Heart left ventricle (tissue), 16 donors: ENCODE data around the gene SENP5. TPM values are rescaled to one million over a fixed set of nuclear protein-coding genes. Genes with fewer than 3 reads are reported as not detected.

Experiments used
- ATAC-seq, 4 donors: fragments of 200-7000 bp; cut with Tn5 transposase; one replicate each; pipeline ENCODE4 v1.9.1; 2020 to 2022; ENCODE audit warnings: moderate library complexity in 4 of 4, mild to moderate bottlenecking in 3 of 4, moderate number of reproducible peaks in 1 of 4
- DNase-seq, 5 donors: peaks; one replicate each; pipeline ENCODE4 v3.0.0-alpha.2; 2020
- H3K27ac ChIP-seq, 12 donors: fragments of 200-600 bp; sonication (generic) in 4 of 12; one replicate each; pipeline versions ENCODE4 v1.5.0 to v1.8.0; 2016 to 2022; ENCODE audit warnings: mild to moderate bottlenecking in 2 of 12
- H3K27me3 ChIP-seq, 9 donors: fragments of 200-600 bp; sonication (generic) in 2 of 9; one replicate each; pipeline versions ENCODE4 v1.5.1 to v1.8.0; 2016 to 2022; ENCODE audit warnings: mild to moderate bottlenecking in 3 of 9
- H3K36me3 ChIP-seq, 9 donors: fragments of 200-600 bp; sonication (generic) in 2 of 9; one replicate each; pipeline versions ENCODE4 v1.5.0 to v1.8.0; 2018 to 2022; ENCODE audit warnings: mild to moderate bottlenecking in 2 of 9
- H3K4me1 ChIP-seq, 12 donors: fragments of 200-600 bp; sonication (generic) in 4 of 12; one replicate each; pipeline versions ENCODE4 v1.5.0 to v1.8.0; 2016 to 2022; ENCODE audit warnings: mild to moderate bottlenecking in 3 of 12
- H3K4me3 ChIP-seq, 12 donors: fragments of 200-600 bp; sonication (generic) in 4 of 12; one replicate each; pipeline versions ENCODE4 v1.5.0 to v1.8.0; 2017 to 2022; ENCODE audit warnings: mild to moderate bottlenecking in 9 of 12, moderate library complexity in 4 of 12
- H3K9me3 ChIP-seq, 12 donors: fragments of 200-600 bp; sonication (generic) in 4 of 12; one replicate each; pipeline versions ENCODE4 v1.5.0 to v1.8.0; 2016 to 2022; ENCODE audit warnings: mild to moderate bottlenecking in 1 of 12
- CTCF ChIP-seq, 12 donors: fragments of 200-600 bp; sonication (generic) in 4 of 12; IDR thresholded peaks; one replicate each; pipeline versions ENCODE4 v1.5.0 to v1.8.0; 2018 to 2022; ENCODE audit warnings: antibody characterized with exemption in 12 of 12, mild to moderate bottlenecking in 5 of 12
- POLR2A ChIP-seq, 2 donors: fragments of 450-650 bp; IDR thresholded peaks; one replicate each; pipeline ENCODE4 v1.6.1; 2017; ENCODE audit warnings: antibody characterized with exemption in 2 of 2, mild to moderate bottlenecking in 2 of 2, moderate library complexity in 2 of 2
- whole genome bisulfite sequencing, 4 donors: extraction: QIAGEN DNeasy Blood & Tissue Kit in 2 of 4; methylation state at CpG; one replicate each; pipeline versions ENCODE4 v1.1.5 to v1.1.7; 2013 to 2018; 5-methylcytosine and 5-hydroxymethylcytosine counted together
- intact Hi-C, 10 donors: fragments of 100-400 bp; cut with DNase I; formaldehyde crosslinking; loops; one replicate each; pipeline versions ENCODE4 v1.11.1 to v1.14.2; 2022
- polyA plus RNA-seq, 2 donors: library from polyadenylated mRNA; stranded (reverse); fragments of 200-250 nt; gene quantifications; one replicate each; pipeline ENCODE4 v1.2.3, GENCODE V29; 2013
- total RNA-seq, 9 donors: library from RNA; depleted of rRNA in 2 of 9; stranded (reverse); fragments of >200 nt in 2 of 9; fragmentation: NEBNext Ultra II Directional in 3 of 9; extraction: Animal tissue kit (Norgen Biotek cat#: 25700) in 3 of 9; gene quantifications; one replicate each; pipeline versions ENCODE4 v1.1.0 to v1.2.4, GENCODE V29; 2016 to 2023
- donor health status: ischemic (EF 13 %, LVEDD 7.1; RV severe dilation, severe dysfunction).
- donor health status: healthy with polysubstance abuse.
- donor health status: DM: no; HTN: yes; CAD: no.
- donor health status: DM: no; HTN: no; CAD: no.
- donor health status: ischemic (EF 25% LVEDD 6.9; RV normal size, moderate dysfunction).
- donor health status: ischemic (EF 25% LVEDD 5.7; RV mildly dilated, moderate dysfunction).
- donor health status: healthy.
- donor health status: DM: yes; HTN: yes; CAD: no.
- donor health status: ischemic (EF 35%, LVEDD 5.7; RV mildly dilated, moderate dysfunction).
- donor health status: nonischemic (EF 11% LVEDD 7.7; RV severe dilation, severe dysfunction).
- donor health status: DM: yes; HTN: yes; CAD: no.
- donor health status: PGD.
- donor health status: ischemic (EF 29% LVEDD 5.4; RV normal size, mild dysfunction).
- donor health status: nonischemic (EF 23%, LVEDD 6.1; RV moderate dilation, normal function).

SENP5 gene
- total and polyA plus RNA-seq, 11 donors, result 7.0 to 28.5 (median 22.0) TPM

- H3K27ac ChIP-seq, result peak overlapping the region in 2 of 12 donors; percentile 55 to 82
- H3K4me3 ChIP-seq, result peak overlapping the region; percentile 49 to 97 (median 84)
- no peak for DNase-seq
- intact Hi-C loops, result loop anchor here in 5 of 10 donors (2.0 to 10.0 kb wide), 5 partner anchors 25 to 423 kb away; partner anchors contain the start of gene NCBP2 (in 2 of the 5)
- no peaks in the 10 kb centered on the region for H3K9me3 ChIP-seq
- H3K36me3 ChIP-seq, result no peaks in the 10 kb centered on the region
- no peak for ATAC-seq
- peaks cover 0 to 27% (median 10%) of the 10 kb centered on the region in 12 donors for H3K4me1 ChIP-seq
- WGBS, 4 donors, result 63 to 90% (median 68%) methylated on average over 25 to 35 of the region's 35 CpGs
- H3K27me3 ChIP-seq, result no peaks in the 10 kb centered on the region
- TF ChIP-seq POLR2A (IDR thresholded peaks at IDR 0.05) (no peak), CTCF (IDR thresholded peaks at IDR 0.05) (no peak)
Observed at GRCh38 chr3:196967412-196968232, 99.9 kb downstream of the SENP5 start.

- WGBS, 4 donors, result 1 to 4% (median 2%) methylated on average over 16 to 98 of the region's 98 CpGs
- intact Hi-C loops, result loop anchor here in 4 of 10 donors (1.0 to 10.0 kb wide), 5 partner anchors 26 to 424 kb away; partner anchors contain the start of gene NCBP2 (in 2 of the 4)
Observed at GRCh38 chr3:196968233-196969133, 100.8 kb downstream of the SENP5 start, which contains the start of gene PIGZ. Gene PIGZ, minus strand, starts transcription at chr3:196968833. Its CDS starts 16,802 bp downstream, at chr3:196952031.

GRCh38 chr3:196969134-196969659 is 101.5 kb downstream of the SENP5 start:
- H3K9me3 ChIP-seq, result no peaks in the 10 kb centered on the region
- H3K4me1 ChIP-seq, result peaks cover 0 to 27% (median 10%) of the 10 kb centered on the region in 12 donors
- H3K27me3 ChIP-seq, result no peaks in the 10 kb centered on the region
- intact Hi-C loops, result loop anchor here in 4 of 10 donors (1.0 to 10.0 kb wide), 5 partner anchors 26 to 424 kb away; partner anchors contain the start of gene NCBP2 (in 2 of the 4)
- H3K36me3 ChIP-seq, result no peaks in the 10 kb centered on the region
- peak overlapping the region; percentile 65 to 85 (median 78) for H3K27ac ChIP-seq
- WGBS, 4 donors, result 0% methylated on average over 5 to 72 of the region's 72 CpGs
- peak in 3 of 4 donors; percentile 27 to 41 (median 38) for ATAC-seq
- peak in 3 of 5 donors; percentile 32 to 50 (median 40) for DNase-seq
- peak overlapping the region; percentile 66 to 97 (median 84) for H3K4me3 ChIP-seq
- TF ChIP-seq CTCF (IDR thresholded peaks at IDR 0.05) (no peak), POLR2A (IDR thresholded peaks at IDR 0.05) (no peak)

More at GRCh38 chr3:196968233-196969133, 100.8 kb downstream of the SENP5 start, which contains the start of gene PIGZ:
- Histone ChIP-seq H3K36me3 (no peaks in the 10 kb centered on the region), H3K27me3 (no peaks in the 10 kb centered on the region), H3K9me3 (no peaks in the 10 kb centered on the region), H3K27ac (peak within 1 kb of the TSS; percentile 65 to 85 (median 78)), H3K4me3 (peak within 1 kb of the TSS; percentile 66 to 97 (median 84)), H3K4me1 (peaks cover 0 to 27% (median 10%) of the 10 kb centered on the region in 12 donors)
- ATAC-seq, result peak; percentile 64 to 88 (median 82)
- DNase-seq, result peak in 3 of 5 donors; percentile 45 to 54 (median 54)
- TF ChIP-seq CTCF (IDR thresholded peaks at IDR 0.05) (no peak), POLR2A (IDR thresholded peaks at IDR 0.05) (no peak)
